Measurements from ENCODE around the gene CAMK1G.

- no peak for TF ChIP-seq CTCF (IDR thresholded peaks at IDR 0.05)
- TF ChIP-seq EZH2 (IDR thresholded peaks at IDR 0.05; ENCODE audit: borderline replicate concordance, insufficient read depth, low read depth, low read length, poor library complexity, severe bottlenecking), result no peak
Observed at GRCh38 chr1:209657918-209658317, 74.4 kb downstream of the CAMK1G start.
